Measurements from ENCODE around the gene ESM1. TPM values are rescaled to one million over a fixed set of nuclear protein-coding genes. Genes with fewer than 3 reads are reported as not detected.

The ESM1 gene
- 1.1 and 19.6 TPM in 2 replicates for total RNA-seq (ENCODE audit: low replicate concordance)

DNA sequence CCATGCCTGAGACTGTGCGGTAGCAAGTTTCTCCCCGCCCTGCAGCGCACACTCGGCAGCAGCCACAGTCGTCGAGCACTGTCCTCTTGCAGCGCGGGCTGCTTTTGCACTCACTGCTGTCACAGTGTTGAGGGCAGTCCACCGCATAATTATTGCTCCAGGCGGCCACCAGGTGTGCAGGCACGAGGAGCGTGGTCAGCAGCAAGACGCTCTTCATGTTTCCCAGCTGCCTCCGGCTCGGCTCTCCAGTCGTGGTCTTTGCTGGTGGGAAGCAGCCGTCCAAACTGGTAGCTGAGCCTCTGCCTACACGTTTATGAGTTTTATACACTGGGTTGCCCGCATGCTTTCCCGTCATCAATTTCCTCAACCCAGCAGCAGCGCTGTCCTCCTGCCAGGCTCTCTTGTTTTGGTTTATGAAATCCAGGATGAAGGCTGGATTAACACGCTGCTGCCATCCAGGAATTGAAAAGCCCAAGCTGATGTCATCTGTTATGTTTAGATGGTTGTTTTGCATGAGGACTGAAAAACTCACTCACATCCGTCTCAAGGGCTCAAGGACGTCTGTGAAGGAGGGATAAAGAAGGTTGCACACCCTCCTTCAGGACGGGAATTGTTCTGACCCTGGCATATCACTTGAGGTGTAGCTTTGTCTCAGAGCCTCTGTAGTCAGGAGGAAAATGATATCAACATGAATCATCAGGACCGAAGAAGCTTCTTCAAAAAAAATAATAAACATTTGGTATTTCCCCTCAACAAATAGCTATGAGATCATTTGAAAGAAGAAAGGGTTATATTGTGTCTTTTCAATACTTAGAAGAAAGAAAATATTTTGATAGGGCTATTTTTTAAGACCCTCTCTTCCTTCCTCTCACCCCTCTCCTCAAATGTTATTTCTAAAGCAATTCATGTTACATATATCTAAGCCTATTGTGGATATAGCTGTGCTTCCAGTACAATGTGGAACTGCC is at the start of gene ESM1:
Gene ESM1, minus strand, starts transcription at position 293 of the 968 bp plus-strand sequence. Its CDS starts 76 bp downstream, at position 217.
- H3K4me3 ChIP-seq (ENCODE audit: low read depth, low read length), result peak within 1 kb of the TSS; percentile 57
- TF ChIP-seq CTCF (IDR thresholded peaks at IDR 0.05; ENCODE audit: insufficient read depth, low read length), result no peak
- DNase-seq (ENCODE audit: low read depth), result peak; percentile 68

GRCh38 chr5:55033568-55033967 is 48.2 kb upstream of the ESM1 start:
- no peak for DNase-seq (ENCODE audit: low read depth)
- no peak overlapping the region for H3K4me3 ChIP-seq (ENCODE audit: low read depth, low read length)
- no peak for TF ChIP-seq CTCF (IDR thresholded peaks at IDR 0.05; ENCODE audit: insufficient read depth, low read length)

DNA sequence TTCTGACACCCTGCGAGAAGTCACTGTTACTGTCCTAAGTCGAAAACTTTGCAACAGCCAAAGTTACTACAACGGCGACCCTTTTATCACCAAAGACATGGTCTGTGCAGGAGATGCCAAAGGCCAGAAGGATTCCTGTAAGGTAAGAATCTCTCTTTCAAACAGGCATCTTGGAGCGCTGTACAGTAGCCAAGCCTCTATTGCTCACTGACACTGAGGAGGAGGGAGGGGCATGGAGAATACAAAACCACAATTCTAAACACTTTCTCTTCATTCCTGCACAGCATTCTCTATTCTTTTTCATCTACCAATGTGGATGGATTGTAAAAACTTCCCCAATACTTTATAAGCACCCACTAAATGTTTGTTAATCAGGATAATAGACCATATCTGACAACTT is 46.1 kb upstream of the ESM1 start:
- TF ChIP-seq CTCF (IDR thresholded peaks at IDR 0.05; ENCODE audit: insufficient read depth, low read length), result no peak
- H3K4me3 ChIP-seq (ENCODE audit: low read depth, low read length), result no peak overlapping the region
- no peak for DNase-seq (ENCODE audit: low read depth)

DNA sequence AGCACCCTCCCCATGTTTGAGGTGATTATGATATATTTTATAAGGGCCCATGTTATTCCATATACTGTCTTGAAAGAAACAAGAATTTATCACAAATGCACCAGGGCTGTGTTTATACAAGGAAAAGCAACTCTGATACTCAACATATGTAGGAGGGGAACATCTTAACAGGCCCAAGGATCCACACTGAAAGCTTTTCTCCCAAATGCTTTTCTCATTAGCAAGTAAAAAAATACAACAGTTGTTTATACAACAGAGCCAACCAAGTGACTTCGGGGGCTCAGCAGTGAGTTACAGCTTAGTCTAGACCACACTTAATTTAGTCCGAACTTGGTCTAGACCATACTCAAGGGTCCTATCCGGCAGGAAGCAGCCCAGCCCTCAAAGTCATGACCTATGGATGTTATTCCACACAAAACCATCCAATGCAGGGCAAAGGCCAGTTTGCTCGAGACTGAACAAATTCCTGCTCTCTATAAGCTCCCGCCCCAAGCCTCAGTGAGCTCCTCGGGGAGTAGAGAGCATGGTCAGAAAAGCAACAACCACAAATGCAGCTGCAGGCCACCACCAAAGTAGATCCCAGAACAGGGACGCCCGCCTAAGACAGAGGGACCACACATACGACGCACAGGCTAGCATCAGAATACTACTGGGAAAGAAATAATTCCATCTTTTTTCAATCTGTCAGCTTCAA is 45.4 kb upstream of the ESM1 start:
- H3K4me3 ChIP-seq (ENCODE audit: low read depth, low read length), result no peak overlapping the region
- TF ChIP-seq CTCF (IDR thresholded peaks at IDR 0.05; ENCODE audit: insufficient read depth, low read length), result no peak
- DNase-seq (ENCODE audit: low read depth), result no peak

DNA sequence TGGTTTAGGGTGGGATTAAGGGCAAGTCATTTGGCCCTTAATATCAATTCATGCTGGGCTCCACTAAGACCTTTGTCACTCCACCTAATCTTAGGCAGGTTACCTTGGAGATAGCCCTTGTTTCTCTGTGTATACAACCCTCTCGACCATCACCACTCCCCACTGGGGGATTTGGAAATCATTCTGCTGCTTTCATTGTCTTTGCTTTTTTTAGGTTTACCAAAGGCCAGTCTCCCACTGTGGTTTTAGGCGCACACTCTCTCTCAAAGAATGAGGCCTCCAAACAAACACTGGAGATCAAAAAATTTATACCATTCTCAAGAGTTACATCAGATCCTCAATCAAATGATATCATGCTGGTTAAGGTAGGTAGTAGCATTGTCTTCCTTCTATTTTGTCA is 44.8 kb upstream of the ESM1 start:
- DNase-seq (ENCODE audit: low read depth), result no peak
- no peak overlapping the region for H3K4me3 ChIP-seq (ENCODE audit: low read depth, low read length)
- no peak for TF ChIP-seq CTCF (IDR thresholded peaks at IDR 0.05; ENCODE audit: insufficient read depth, low read length)

- H3K4me3 ChIP-seq (ENCODE audit: low read depth, low read length), result no peak overlapping the region
- TF ChIP-seq CTCF (IDR thresholded peaks at IDR 0.05; ENCODE audit: insufficient read depth, low read length), result no peak
- DNase-seq (ENCODE audit: low read depth), result no peak
These were observed 42.2 kb upstream of the ESM1 start for GRCh38 chr5:55027595-55027994.
